GM19035 (cell line): Measurements from ENCODE around the gene BRSK2.

Source experiments
- ATAC-seq: cut with Tn5 transposase; IDR thresholded peaks from one replicate; pipeline ENCODE4 v1.9.1; 2021; ENCODE audit not compliant: unreplicated experiment

The BRSK2 gene

DNA sequence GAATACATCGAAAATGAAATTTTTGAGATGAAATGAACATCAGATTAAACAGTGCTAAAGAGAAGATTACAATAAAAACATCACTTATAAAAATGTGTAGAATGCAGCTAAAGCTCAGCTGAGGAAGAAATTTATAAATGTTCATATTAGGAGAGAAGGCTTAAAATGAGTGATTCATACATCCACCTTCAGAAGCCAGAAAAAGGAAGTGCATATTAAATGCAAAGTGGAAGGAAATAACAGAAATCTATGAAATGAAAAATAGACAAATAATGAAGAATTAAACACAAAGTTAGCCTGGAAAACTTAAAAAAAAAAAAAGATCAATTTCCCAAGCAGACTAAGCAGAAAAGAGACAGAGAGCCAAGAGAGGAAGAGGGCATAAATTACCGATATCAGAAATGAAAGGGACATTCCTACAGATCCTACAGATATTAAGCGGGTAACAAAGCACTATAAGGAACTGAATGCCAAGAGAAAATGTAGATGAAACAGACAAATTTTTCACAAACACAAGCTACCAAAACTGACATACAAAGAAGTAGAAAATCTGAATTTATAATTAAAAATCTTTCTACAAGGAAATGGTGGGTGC, 104.0 kb downstream of the BRSK2 start:
- no peak for ATAC-seq

DNA sequence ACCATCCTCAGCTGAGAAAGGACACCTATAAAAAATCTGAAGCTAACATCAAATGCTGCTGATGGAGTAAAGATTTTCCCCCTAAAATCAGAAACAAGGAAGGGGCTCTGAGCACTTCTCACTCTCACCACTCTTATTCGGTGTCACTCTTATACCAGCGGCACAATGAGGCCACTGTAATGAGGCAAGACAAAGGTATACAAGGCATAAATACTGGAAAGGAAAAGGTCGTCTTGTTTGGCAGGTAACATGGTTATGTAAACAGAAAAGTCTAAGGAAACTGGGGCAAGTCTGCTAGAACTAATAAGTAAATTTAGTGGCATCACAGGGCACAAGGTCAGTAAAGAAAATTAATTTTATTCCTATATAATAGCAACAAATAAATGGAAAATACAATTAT, 104.9 kb downstream of the BRSK2 start:
- no peak for ATAC-seq

DNA sequence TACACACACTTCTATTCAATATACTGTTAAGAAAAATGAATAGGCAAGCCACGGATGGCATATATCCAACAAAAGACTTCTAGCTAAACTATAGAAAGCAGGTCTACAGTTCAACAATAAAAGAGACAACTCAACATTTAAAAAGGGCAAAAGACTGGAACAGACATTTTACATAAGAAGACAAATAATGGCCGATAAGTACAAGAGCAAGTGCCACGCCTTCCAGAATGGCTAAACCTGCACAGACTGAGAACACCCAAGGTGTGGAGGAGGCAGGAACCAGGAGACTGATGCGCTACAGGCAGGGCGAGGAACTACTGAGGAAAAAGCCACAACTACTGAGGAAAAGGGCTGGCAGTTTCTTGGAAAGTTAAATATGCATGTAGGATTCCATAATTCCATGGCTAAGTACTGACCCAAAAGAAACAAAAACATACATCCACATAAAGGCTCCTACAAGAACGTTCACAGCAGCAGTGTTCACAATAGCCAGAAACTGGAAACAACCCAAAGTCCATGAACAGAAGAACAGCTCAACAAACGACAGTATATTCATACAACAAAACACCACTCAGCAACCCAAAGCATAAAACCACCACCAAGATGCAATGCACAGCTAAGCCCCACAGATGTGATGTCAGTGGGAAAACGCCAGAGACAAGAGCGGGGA, 106.5 kb downstream of the BRSK2 start:
- no peak for ATAC-seq

DNA sequence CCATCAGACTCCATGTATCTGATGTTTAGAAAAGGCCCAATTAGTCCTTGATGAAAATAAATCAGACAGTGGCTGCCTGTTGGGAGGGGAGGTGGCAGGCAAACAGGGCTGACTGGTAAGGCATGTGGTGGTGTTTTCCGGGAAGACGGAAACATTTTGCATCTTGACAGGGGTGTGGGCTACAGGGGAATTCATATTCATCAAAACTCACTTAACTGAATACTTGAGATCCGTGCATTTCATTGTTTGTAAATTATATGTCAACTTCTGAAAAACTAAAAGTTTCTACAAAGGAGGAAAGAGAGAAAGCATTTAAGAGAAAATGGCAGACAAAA, 107.0 kb downstream of the BRSK2 start:
- no peak for ATAC-seq

DNA sequence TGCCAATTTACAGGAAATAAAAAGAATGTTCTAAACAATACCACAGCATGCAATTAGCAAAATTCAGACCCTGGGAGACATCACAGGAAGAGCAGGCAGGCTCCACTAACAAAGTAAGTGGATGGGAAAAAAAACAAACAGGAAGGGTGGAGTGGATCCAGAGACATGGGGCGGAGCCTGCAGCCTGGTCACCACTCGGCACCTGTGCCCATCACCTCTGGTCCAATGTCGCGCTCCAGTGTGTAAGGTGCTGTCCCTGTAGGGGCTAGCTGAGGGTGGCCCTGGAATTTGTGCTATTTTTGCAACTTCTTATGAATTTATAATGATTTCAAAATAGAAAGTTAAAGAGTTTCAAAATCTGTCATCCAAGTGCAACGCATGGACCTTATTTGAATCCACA, 107.9 kb downstream of the BRSK2 start:
- ATAC-seq = no peak

DNA sequence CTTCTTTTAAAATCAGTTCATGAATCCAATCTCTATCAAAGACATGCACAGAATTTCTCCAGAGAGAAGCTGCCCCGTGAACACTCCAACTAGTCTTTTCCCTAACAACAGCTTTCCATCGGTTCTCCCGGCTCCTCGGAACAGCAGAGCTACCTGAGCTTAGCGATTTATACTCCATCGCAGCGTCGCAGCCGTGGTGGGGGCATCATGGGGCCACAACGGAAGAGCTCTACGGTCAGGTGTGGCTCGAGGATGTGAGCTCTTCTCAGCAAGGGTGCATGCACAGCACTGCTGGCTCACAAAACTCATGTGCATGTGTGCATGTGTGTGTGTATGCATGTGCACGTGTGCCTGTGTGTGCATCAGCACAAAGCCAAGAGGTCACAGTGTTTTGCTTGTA, 108.5 kb downstream of the BRSK2 start:
- ATAC-seq = no peak

DNA sequence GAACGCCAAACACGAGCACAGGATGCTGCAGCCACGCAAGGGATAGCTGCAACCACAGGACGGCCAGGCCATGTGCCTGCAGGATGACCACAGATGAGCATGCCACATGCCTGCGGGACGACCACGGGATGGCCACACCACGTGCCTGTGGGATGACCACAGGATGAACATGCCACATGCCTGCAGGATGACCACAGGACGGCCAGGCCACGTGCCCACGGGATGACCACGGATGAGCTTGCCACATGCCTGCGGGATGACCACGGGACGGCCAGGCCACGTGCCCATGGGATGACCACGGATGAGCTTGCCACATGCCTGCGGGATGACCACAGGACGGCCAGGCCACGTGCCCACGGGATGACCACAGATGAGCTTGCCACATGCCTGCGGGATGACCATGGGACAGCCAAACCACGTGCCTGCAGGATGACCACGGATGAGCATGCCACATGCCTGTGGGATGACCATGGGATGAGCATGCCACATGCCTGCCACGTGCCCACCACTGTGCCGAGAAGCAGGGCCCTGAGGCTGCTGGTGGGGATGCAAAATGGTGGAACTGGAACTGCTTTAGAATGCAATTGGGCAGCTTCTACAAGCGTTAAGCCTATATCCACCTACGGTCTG, 109.6 kb downstream of the BRSK2 start:
- no peak for ATAC-seq

DNA sequence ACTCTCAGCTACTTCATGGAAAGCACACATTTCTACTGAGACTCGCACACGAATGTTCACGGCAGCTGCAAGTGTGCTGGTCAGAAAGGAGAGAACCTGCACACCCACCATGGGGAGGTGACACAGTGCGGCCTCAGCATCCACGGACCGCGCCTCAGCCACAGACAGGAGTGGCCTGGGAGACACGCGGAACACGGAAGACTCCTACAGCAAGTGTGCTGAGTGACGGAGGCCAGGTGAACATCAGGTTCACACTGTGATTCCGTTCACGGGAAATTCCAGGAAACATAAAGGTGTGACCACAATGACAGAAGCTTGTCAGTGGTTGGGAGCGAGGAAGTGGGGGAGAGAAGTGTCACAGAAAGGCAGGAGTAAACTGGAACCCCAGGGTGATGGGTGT, 110.2 kb downstream of the BRSK2 start:
- ATAC-seq = no peak

DNA sequence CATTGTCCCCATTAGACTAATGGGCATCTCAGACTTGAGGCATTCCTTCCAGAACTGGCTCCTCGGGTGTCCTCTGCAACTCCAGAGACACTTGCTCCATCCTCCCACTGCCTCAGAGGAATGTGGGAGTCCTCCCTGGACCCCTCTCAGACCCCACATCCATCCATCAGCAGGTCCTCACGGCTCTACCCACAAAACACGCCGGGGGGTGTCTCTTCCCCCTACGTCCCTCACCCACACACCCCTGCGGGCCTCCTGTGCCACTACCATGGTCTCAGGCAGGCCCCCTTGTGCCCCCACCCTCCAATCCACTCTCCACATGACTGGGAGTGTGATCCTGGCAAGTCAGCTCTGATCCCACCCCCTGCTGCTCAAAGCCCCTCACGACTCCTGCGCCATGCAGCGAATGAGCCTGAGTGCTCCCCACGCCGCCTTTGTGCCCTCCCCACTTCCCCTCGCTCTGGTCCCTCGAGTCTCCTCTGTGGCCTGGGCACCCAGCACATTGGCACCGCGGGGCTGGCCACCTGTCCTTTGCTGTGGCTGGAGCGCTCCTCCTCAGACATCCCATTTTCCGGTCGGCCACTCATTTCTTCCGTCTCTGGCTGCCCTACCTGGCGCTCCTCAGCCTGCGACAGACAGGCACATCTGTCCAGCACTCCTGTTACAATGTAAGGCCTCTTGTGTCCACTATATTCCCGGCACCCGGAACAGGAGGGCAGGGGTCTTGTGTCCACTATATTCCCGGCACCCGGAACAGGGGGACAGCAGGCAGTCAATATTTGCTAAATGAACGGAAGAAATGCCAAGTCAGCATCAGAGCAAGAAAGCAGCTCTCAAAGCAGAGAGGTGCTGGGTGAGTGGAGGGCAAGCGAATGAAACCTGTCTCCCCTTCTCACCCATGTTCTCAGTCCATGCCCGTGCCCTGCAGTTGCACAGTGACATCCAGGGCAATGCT, 111.0 kb downstream of the BRSK2 start:
- ATAC-seq = no peak

DNA sequence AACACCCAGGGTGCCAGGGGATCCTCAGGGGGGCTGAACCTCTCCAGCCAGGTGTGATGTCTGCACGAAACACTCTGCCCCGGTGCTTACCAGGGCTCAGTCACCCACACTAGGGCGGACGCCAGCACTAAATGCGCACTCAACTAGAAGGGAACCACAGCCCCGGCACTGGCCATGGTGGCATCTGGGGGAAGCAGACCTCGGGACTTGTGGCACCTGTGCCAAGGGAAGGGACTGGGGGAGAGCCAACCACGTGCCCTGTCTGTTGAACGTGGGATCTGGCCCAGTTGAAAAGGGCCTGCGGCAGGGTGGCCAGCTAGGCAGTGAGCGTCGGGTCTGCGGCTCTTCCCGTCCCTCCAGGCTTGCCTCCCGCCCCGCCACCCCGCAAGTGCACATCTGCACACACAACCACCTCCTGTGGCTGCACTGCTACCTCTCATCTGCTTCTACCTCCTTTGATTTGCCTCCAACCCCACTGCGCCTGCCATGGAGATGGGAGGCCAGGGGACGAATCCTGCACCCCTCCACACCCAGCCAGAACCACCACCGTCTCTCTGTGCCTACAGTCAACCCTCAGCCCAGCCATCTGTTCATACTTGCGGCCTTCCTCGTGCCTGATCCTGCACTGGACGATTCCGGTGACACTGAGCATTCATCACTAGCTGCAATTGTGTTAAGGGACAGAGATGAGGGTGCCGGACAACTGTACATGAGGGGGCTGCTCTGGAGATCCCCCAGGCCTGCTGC, 111.9 kb downstream of the BRSK2 start:
- no peak for ATAC-seq

DNA sequence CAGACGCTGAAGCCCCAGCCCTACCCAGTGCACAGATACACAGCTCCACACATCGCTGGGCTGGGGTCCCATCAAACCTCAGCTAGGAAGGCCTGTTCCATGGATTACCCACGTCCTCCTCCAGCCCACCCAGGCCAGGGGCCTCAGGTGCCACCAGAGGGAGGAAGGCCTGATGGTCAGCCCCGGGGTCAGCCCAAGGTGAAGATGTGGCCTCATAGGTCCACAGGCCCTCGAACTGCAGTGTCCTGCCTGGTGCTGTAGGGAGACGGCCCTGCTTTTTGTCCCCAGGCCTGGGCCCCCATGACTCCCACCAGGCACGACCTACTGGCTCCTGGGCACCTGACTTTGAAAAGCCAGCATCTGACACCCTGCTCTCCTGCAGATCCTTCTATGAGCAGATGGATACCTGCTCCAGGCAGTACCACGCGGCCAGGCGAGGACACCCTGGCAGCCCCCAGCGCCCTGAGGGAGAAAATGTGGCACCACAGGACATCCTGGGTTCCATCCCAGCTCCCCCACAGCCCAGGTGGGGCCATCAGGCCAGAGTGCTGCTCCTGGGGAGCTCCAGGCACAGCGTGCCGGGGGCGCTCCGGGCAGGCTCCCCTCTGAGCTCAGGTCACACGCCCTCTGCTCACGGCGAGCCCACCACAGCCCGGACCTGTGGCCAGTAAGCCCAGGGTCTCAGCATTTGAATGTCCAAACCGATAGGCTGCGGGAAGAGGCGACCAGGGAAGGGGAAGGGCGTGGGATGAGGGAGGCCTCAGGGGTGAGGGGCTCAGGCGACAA, 112.6 kb downstream of the BRSK2 start:
- ATAC-seq = no peak

DNA sequence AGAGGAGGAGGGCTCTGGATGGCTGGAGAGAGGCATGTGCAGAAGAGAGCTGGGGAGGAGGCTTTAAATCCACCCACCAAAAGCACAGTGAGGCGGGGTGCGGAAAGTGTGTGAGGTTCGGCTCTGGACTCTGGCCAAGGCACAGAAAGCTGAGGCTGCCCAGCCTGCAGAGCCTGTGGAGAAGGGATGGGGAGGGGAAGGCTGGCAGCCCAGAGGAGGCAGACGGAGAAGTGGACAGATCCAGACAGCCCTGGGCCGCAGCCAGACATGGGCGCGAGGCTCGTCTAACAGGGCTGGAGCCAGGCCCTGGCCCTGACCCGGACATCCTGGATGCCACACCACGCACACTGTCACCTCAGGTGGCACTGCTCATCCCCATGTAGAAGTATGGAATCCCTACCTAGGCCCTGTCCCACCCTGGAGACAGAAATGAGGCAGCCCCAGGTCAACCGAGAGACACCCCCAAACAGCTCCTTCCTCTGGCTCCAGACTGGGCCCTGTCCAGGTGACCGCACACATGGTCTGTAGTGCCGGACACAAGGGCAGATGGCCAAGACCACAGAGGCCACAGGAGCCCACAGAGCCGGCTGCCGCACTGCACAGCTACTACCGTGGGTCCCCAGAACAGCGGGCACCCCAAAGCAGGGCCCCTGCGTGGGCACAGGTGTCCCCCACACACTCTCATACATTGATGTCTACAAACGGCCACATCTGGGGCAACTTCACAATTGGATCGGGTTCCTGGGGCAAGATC, 113.4 kb downstream of the BRSK2 start:
- ATAC-seq = no peak

DNA sequence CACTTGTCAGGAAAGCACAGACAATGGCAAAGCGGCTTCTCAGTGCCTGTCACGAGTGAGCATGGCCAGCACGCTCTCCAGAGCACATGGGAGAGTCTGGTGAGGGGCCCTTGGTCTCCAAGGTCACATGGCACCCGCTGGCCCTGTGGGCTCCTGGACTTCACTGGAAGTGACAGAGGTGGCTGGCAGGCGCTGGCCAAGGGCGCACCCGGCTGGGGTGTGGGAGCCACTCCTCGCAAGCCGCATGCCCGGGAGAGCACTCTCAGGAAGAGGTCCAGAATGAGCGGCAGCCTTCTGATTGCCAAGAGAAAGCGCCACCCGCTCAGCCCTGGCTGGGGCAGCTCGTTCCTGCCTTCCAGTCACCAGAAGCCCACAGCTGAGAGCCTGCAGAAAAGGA, 114.0 kb downstream of the BRSK2 start:
- ATAC-seq = no peak

DNA sequence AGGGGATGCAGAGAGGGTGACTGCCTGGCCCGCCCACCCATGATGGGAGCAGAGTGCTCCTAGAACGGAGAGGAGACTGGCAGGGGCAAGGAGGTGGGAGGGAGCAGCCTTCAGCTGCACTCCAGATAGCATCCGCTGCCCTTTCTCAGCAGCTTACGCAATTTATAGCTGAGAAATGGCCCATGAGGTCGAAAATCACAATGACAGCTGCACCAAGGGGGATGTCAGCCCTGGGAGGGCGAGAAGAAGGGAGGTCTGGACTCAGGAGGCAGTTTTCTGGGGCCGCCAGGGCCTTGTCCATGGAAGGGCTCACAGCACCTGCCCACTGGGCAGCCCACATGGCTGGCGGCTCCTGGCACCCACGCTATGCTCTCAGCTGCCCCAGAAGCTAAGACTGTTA, 114.4 kb downstream of the BRSK2 start:
- no peak for ATAC-seq

DNA sequence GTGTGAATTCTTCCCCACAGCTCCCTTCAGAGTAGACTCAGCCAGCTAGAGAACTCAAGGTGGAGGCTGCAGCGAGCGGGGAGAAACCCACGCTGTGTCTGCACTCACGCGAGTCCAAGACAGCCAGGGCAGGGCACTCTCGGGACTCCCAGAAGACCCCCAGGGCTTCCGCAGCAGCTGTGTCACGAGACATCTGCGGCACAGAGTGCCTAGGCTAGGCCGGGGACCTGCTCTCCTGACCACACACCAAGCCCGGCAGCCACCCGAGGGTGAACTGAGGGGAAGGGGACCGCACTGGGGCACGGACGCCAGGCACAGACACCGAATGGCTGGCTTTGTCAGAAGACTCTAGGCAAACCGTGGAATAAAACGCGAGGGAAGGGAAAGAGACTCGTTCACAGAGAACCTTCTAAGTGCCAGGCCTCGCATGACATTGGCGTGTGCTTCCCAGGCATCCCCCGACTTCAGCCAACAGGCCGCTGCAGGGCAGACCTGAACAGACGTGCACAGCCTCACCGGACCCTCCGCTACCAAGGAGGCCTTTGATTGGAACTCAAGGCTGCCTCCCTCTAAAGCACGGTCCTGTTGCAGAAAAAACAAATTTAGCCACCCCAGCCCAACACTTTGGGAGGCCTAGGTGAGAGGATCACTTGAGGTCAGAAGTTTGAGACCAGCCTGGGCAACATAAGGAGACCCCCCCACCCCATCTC, 115.0 kb downstream of the BRSK2 start:
- no peak for ATAC-seq

DNA sequence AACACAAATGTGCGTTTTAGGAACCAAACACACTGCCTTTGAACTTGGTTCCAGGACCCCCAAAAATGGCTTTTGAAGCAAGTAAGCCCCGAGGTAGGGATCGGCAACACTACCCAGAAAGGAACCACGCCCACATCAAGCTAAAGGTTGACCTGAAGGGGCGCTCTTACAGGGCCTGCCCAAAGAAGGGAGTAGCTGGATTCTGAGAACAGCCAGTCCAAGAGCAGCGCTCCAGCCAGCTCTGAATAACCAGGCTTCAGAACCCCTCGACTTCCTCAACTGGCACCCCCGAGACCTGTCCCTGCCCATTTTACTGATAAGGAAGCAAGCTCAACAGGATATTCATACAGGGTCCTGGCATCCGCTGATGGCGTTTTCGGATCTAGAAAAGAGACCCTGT, 115.7 kb downstream of the BRSK2 start:
- no peak for ATAC-seq

DNA sequence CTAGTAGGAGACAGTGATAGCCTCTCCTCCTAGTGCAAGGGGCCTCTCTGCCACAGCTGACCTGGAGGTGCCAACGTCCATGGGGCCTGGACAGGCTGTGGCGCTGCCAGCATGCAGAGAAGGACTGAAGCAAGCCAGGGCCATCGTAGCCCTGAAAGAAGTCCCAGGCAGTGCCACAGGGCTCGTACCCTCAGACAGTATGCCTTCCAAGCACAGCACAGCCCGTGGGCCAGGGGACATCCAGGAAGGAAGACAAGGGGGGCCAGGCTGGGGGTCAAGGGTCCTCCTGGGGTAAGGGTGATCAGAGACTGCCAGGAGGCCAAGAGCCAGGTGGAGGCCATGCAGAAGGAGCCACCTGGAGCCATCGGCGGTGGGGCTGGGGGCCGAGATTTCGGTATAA, 117.2 kb downstream of the BRSK2 start:
- no peak for ATAC-seq

DNA sequence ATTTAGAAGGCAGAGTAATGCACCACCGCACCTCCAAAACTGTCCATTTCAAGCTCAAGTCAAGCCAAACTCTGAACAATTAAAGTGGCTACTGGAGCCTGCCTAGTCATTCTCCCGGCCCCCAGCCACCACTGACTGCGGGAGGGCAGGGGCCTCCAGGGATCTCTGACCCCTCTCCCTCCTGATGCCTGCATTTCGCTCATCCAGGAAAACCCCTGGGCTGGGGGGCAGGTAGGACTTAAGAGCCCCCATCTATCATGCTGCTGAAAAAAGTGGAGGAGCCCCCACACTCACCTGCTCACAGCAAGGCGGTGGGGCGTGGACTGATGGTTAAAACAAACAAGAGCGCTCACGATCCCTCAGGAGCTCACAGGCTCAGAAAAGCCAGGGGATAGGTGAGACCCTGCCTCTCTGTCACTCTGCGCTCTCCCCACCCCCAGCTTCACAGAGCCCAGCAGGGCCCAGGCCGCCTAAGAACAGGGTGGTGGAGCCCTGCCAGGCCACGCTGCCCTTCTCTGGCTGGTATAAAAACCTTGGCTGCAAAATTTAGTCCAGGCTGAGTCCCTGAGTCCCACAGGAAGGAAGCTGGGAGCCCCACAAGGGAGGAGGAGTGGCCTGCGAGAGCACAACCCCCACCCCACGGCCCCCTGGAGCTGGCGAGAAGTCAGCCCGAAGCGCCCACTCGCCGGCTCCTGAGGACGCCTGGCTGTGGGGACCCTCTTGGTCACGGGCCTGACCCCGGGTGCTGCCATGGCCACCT, 117.8 kb downstream of the BRSK2 start:
- ATAC-seq = no peak
